ENCODE results near the gene TWIST1. TPM values are rescaled to one million over a fixed set of nuclear protein-coding genes. Genes with fewer than 3 reads are reported as not detected.

Gene TWIST1
- total RNA-seq, 1 donor from 2014 or later, result not detected

DNA sequence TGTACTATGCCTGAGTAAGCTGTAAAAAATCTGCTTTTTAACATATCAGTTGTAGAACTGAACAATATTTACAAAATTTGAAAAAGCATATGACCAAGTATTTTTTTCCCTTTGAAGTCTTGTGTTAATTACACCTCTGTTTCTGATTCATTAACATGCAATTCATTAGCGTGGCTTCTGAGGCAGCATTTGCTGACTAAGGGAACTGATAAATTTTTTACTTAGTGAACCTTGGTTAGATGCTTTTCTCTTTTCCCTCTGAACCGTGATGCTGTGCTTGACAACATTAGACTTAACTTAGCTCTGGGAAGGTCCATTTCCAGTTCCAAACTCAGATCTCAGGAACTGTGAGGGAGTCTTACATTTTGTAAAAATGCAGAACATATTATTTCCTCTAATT is 28.1 kb downstream of the TWIST1 start:
- no peak for DNase-seq (ENCODE audit: low read depth)
- no peak for TF ChIP-seq CTCF (conservative IDR thresholded peaks at IDR 0.05; ENCODE audit: low read depth, low read length)

GRCh38 chr7:19080093-19080492 is 37.3 kb downstream of the TWIST1 start:
- DNase-seq (ENCODE audit: low read depth), result no peak
- no peak for TF ChIP-seq CTCF (conservative IDR thresholded peaks at IDR 0.05; ENCODE audit: low read depth, low read length)
- H3K4me3 ChIP-seq (ENCODE audit: low read depth, low read length), result no peak overlapping the region

More for the DNA sequence above, 28.1 kb downstream of the TWIST1 start:
- no peak overlapping the region for H3K4me3 ChIP-seq (ENCODE audit: low read depth, low read length)

DNA sequence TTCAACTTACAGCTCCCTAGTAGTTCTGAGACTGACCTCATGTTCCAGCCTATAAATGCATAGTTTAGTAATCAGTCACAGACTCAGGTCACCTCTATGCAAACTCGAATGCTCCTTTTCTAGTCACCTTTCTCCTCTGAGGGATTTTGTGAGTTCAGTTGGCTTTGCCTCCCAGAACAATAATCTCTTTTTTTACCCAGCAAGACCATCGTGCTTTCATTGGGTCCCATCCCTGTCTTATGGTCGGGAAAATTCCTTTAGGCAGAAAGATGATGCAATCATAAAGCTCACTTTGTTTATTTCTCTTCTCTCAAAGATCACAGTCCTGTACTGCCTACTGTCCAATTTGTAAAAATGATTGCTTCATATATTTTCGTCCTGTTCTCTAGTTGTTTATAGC is 38.4 kb downstream of the TWIST1 start:
- no peak overlapping the region for H3K4me3 ChIP-seq (ENCODE audit: low read depth, low read length)
- no peak for DNase-seq (ENCODE audit: low read depth)
- no peak for TF ChIP-seq CTCF (conservative IDR thresholded peaks at IDR 0.05; ENCODE audit: low read depth, low read length)

- no peak overlapping the region for H3K4me3 ChIP-seq (ENCODE audit: low read depth, low read length)
- DNase-seq (ENCODE audit: low read depth), result no peak
- TF ChIP-seq CTCF (conservative IDR thresholded peaks at IDR 0.05; ENCODE audit: low read depth, low read length), result no peak
Measured at GRCh38 chr7:19069842-19070241, 47.6 kb downstream of the TWIST1 start.

DNA sequence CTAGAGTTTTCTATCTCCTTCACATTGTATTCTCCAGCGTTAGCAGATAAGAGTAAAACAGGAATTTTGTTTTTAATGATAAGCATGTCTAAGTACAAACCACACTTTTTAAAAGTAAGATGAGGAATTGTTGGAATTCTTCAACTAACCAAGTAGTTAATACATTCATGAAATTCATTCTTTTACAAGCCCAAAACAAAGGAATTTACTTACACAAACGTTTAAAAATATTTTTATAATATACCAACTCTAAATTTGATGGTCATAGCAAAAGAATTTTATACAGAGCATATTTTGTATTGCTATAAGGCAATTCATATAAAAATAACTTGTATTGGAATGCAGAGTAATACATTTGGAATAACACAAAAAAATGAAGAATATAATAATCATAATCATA is 51.3 kb downstream of the TWIST1 start:
- no peak for TF ChIP-seq CTCF (conservative IDR thresholded peaks at IDR 0.05; ENCODE audit: low read depth, low read length)
- no peak for DNase-seq (ENCODE audit: low read depth)

More for the DNA sequence above, 51.3 kb downstream of the TWIST1 start:
- H3K4me3 ChIP-seq (ENCODE audit: low read depth, low read length), result no peak overlapping the region

Other genes starting within 250 kb of the TWIST1 start
- gene FERD3L, start 27.8 kb upstream of the TWIST1 start, total RNA-seq, result not detected in 2 replicates